Measurements from ENCODE around the gene PSMG3. TPM values are rescaled to one million over a fixed set of nuclear protein-coding genes. Genes with fewer than 3 reads are reported as not detected.

The PSMG3 gene
- total RNA-seq, 1 donor from 2014 or later = 10.7 TPM

DNA sequence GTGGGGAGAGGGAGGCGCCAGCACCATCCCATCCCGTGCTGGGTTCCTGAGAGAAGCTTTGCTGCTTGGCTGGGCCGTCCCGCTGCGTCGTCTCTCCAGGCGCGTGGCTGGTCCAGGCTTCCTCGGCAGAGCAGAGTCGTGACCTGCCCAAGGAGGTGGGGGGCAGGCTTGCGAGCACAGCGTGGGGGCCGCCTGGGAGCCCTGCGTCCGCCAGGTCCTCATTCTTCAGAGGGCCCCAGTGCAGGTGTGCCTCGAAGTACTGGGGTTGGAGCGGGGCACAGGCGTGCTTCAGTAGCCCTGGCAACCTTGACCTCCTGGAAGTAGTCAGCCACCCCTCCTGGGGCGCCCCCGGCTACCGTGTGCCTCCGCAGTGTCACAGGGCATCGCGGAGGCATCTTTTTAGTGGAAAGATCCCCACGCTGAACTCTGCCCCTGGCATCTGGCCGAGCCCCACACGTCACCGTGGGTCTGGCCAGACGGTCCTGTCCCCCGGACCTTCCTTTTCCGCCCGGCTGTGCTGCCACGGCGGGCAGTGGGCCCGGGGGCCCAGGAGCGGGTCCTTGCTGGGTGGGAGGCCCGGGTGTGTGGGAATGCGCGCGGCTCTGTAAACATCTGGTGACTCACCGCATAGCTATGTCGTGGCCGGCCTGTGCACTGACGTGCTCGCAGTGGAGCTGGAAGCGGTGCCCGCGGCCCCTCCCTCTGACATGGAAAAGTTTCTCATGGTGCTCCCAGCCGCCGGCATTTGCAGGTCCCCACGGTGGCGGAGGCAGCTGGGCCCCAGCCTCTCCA, 32.9 kb downstream of the PSMG3 start:
- DNase-seq (ENCODE audit: low spot score) (peak; percentile 85), ATAC-seq (peak; percentile 75)

DNA sequence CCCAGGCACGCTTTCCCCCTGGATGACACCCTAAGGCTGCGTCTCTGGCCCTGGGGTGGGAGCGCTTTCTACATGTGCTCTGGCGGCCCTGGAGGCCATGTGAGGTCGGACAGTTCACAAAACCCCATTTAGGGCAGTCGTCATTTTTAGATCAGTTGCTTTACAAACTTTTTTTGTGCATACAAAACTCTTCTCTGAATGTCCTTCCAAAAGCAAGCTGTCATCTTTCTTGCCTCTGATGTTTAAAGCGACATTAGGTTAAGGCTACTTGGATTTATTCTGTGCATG, 33.4 kb downstream of the PSMG3 start:
- DNase-seq (ENCODE audit: low spot score) (no peak), ATAC-seq (no peak)

DNA sequence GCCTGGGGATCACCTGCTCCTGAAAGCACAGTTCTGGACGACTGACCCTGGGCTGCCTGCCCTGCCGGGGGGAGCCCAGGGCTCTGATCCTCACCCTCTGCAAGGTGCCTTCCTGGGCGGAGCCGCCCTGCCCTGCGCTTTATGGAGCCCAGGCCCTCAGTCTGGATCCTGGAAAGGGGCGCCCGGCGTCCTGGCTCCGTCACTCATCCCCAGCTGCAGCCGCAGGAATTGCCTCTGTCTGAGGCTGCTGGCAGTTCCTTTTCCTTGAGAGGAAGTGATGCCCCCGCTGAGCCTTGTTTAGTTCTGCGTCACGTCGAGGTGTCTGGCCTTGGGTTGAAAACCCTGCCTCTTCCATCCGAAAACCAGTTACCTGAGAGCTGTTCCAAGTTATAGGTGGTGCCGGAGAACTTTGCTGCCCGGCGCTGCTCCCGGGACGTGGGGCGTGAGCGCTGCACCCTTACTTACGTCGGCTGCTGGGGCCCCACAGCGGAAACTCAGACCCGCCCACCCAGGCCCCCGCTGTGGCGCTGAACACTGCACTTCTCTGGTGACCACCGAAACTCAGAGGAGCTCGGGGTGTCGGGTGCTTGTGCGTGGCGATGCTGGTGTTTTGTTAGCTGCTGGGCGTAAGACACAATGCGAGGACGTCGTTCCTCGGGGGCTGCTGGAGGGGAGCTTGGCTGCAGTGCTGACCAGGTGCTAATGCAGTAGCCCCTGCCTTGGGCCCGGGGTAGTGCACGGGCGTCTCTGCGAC, 34.0 kb downstream of the PSMG3 start:
- no peak for ATAC-seq
- peak; percentile 47 for DNase-seq (ENCODE audit: low spot score)

DNA sequence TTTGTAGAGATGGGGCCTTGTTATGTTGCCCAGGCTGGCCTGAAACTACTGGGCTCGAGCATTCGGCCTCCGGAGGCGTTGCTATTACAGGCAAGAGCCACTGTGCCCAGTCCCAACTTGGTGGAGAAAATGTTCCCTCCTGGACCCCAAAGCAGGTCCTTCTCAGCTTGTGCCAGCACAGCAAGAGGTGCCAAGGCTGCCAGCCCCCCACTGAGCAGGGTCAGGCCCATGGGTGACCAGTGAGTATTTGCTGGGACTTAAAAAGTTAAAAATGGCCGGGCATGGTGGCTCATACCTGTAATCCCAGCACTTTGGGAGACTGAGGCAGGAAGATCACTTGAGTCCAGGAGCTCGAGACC, 34.8 kb downstream of the PSMG3 start:
- no peak for DNase-seq (ENCODE audit: low spot score)
- ATAC-seq = no peak

DNA sequence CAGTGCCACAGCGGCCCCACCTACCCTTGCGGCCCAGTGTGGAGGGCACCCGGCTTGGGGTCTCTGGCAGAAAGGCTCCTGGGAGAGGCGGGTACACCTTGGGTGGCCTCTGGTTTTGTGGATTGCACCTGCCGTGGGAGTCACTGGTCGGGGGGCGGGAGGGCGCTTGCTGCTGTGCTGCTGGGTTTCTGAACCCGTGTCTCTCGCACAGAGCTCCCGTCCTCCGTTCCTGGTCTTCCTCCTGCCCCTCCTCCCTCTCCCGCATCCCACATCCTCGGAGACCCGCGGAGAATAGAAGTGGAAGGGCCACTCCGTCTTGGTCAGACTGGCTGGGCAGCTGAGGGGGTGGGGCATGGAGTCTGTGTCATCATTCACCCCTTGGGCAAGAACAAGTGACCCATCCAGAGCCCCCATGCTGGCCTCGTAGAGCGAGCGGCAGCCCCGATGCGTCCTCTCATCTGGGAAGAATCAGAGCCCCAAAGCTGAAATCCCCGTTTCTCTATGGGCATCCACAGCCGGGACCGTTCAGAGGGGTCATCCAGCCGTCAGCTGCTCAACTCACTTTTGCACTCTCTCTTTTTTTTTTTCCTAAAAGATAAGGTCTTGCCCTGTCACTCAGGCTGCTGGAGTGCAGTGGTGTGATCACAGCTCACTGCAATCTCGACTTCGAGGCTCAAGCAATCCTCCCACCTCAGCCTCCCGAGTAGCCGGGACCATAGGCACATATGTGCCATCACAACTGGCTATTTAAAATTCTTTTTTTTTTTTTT, 35.3 kb downstream of the PSMG3 start:
- ATAC-seq = no peak

DNA sequence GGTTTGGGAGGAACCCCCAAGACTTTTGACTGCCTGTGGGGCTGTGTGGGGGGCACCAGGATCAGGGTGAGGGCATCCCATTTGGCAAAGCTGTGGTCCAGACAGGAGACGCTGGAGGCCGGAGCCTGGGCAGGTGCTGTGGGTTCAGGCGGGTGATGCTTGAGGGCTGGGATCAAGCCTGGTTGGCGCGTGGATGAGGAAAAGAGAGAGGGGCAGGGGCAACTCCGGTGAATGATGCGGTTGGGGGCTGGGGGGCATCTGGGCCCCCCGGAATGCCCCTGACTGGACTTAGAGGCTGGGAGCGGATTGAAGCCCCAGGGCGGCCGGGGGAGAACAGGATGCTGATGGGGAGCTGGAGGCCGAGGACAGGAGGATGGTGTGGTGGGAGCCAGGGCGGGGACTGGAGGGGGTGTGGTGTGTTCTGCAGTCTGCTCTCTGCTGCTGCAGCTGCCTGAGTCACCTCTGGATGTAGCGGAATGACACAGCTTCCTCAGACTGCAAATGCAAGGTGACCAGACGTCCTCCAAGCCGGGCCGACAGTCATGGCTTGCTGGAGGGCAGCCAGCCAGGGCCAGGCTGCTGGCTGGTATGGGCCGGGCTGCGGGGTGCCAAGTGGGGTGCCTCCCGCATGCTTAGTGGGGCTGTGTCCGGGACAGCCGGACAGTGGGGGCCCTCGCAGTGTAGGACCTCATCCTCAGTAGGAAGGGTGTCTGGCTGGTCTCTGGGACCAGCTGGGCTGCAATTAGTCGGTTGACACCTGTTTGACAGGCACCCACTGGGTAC, 36.1 kb downstream of the PSMG3 start:
- ATAC-seq (no peak), DNase-seq (ENCODE audit: low spot score) (peak; percentile 50)

More for the DNA sequence above, 35.3 kb downstream of the PSMG3 start:
- peak; percentile 47 for DNase-seq (ENCODE audit: low spot score)

DNA sequence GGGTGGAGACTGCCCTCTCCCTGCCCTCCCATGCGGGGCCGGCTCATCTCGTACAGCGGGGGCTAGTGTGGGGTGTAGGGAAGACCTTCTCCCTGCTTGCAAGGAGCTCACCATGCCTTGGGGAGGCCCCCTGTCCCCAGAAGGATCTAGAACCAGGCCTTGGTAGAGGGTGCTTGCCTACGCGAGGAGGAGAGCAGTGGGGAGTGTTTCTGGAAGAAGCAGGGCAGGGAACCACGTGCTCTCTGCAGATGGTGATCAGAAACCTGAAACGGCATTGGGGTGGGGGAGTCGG, 36.6 kb downstream of the PSMG3 start:
- no peak for ATAC-seq
- DNase-seq (ENCODE audit: low spot score) = no peak

DNA sequence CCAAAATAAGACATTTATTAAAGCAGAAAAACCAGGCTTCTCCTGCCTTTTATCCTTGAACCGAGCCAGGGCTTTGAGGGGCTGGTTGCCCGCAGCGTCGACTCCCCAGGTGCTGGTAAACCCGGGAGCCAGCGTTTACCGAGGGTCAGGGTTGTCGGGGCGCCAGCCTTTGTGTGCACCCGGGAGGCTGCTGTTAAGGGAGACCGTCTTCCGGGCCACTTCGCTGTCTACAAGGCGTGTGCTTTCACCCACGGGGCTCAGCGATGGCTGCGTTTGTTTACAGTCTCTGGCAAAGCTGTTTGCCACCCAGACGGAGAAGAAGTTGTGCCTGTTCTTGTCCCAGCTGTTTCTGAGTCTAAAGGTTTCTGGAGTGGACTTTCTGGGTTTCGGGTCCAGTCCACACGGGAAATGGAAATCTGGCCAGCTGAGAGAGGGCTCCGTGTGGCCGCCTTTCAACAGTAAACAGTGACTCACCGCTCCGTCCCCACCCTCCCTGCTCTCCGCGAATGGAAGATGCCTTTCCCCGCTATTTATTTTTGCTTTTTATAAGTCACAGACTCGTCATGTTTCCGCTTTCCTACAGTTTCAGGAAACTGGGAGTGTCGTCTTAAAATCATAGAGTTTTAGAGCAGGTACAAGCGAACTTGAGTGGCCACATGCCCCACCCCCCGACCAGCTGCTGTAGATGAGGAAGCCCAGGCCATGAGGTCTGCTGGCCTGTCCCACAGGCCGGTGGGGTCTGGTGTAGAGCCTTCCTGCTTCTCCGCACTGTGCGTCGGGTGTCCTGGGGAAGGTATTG, 37.2 kb downstream of the PSMG3 start:
- ATAC-seq (peak; percentile 61), DNase-seq (ENCODE audit: low spot score) (peak; percentile 87)

DNA sequence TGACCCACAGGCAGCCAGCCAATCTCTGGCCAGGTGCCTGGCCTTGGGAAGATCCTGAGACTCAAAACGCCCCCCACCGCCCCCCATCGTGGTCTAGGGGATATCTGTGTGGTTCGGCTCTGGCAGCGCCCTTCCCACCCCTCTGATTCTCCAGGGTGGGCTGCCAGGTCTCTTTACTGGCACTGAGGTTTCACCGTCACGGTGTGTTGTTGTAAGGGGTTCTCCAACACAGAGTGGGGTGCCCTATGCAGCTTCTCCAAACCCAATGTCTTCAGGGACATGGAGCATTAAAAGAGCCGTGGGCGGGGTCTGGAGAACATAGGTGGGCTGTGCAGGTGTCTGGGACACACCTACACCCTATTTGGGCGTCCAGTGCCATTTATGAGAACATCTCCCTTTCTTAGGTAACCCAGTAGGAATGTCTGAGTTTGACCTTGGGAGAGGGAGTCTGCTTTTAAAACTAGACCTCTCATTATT, 37.8 kb downstream of the PSMG3 start:
- DNase-seq (ENCODE audit: low spot score) (no peak), ATAC-seq (no peak)

DNA sequence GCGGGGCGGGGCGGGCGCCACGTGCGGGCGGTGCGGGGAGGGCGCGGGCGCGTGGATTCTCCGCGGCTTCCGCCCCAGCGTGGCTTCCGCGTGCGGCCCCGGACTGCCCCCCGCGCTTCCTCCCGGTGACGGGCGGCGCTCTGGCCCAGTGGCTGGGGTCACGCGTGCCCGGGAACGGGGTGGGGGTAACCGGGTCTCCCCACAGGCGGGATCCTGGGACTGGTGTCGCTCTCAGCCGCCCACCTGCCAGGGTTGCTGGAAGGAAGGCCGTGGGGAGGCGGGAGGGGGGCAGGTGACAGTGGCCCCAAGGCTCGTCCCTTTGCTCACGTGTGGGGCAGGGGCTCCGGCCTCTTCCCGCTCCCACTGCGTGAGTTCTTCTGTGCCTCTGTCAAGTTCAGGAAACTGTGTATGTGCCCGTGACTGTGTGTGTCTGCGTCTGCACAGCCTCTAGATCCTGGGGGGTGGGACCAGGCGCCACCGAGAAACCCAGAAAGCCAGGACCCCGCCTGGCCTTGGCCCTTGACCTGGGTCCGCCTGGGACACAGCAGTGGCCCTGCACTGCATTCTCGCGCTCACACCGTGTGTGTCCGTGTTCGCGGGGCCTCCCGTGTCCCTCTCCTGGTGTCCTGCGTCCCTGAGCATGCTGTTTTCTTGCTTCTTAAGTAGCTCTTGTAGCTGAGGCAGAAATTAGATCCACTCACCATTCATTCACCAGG, 38.4 kb downstream of the PSMG3 start:
- peak; percentile 71 for DNase-seq (ENCODE audit: low spot score)
- ATAC-seq = peak; percentile 49

DNA sequence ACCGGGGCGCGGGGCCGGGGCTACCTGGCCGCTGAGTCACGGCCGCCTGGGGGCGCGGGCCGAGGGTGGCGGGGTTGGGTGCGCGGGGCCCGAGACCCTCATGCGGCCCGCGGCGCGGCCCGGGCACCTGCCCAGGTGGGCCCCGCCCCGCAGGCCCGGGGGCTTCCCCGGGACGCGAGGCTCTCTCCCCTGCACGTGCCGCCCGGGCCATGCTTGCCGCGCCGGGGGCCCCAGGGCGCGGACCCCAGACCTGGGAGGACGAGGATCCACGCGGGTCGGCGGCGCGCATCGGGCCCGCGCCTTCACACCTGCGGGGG, 38.9 kb downstream of the PSMG3 start:
- ATAC-seq (no peak), DNase-seq (ENCODE audit: low spot score) (no peak)

DNA sequence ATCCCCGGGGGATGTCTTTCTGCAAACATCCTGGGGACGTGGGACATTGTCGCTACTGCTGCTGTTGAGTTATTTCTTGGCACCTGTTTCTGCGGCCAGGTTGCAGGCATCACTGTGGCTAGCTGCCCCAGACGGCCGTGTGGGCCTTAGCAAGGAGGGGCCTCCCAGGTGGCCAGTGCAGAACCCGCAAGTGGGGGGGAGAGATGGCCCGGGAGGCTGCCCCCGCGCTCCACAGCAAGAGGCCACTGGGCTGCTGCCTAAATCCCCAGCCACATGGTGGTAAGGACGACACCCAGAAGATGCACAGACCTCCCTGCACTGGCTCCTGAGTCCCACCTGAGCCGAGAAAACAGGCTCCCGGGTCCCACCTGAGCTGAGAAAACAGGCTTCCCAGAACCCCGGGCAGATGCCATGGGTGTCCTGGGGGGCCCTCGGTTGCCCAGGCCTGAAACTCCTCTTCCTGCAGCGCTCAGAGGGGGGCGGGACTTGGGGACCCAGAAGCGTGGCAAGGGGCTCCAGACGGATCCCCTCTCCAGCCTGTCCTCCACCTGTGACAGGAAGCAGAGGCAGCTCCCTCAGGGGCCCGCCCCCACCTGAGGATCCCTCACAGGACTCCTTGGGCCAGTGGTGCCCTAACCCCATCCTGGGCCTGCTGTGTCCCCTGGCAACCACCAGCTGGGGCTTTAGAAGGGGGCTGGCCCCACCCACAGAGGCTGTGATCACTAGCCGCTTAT, 40.3 kb downstream of the PSMG3 start:
- DNase-seq (ENCODE audit: low spot score) = peak; percentile 47
- ATAC-seq = no peak

DNA sequence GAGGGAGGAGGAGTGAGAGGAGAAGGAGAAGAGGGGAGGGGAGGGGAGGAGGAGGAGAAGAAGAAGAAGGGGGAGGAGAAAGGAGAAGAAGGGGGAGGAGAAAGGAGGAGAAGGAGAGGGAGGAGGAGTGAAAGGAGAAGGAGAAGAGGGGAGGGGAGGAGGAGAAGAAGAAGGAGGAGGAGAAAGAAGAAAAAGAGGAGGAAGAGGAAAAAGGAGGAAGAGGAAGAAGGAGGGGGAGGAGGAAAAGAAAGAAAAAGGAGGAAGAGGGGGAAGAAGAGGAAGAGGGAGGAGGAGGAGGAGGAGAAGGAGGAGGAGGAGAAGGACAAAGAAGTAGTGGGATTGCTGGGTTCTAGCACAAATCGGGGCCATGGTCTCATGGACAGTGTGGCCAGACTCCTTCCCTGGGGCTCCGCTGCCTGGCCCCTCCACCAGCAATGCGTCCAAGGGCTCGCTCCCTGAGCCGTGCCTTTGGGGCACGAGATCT, 43.5 kb downstream of the PSMG3 start:
- ATAC-seq (no peak), DNase-seq (ENCODE audit: low spot score) (no peak)

DNA sequence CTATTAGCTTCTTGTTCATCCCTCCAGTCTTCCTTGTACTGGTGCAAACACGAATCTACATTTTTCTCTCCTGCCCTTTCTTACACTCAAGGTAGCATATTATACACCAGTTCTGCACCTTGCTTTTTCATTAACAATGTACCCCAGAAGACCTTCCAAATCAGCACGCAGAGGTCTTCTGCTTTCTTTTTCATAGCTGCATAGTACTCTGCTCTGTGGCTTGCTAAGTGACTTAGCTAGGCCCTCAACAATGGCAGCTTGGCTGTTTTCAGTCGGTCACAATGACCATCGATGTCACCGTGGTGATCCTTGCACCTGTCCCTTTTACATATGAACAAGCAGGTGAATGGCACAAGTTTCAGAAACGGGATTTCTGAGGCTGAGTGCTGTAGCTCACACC, 44.4 kb downstream of the PSMG3 start:
- ATAC-seq (no peak), DNase-seq (ENCODE audit: low spot score) (no peak)

DNA sequence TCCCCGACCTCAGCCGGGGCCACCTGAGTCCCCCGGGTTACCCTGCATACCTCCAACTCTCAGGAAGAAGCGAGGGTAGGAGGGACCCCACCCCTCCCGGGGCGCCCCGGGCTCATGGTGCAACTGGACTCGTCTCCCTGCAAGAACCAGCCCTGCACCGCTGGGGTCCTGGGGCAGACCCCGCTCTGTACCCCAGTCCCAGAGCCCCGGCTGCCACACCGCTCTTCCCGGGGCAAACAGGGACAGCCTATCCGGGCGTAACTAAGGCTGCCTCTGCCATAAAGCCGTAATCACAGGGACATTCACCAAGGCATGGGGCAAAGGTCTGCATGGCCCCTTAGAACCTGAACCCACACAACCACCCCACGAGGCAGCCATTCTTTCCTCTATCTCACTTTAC, 46.0 kb downstream of the PSMG3 start:
- DNase-seq (ENCODE audit: low spot score) = no peak
- ATAC-seq = no peak

DNA sequence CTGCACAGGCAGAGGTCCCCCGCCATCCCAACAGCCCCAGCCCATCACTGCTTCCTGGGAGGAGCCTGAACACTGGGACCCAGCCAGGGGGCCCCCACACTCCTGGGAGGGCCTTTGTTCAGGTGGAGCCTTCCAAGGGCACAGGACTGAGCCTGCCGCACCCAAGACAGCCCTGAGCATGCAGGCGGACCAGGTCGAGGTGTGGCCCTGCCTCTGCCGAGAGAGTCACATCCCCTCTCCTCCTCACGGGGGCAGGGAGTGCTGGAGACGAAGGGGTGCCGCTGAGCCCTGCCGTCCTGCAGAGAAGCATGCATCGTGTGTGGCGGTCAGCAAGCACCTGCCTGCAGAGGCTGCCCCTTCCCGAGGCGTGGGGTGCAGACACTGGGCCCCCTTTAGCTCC, 46.6 kb downstream of the PSMG3 start:
- DNase-seq (ENCODE audit: low spot score) (no peak), ATAC-seq (no peak)

DNA sequence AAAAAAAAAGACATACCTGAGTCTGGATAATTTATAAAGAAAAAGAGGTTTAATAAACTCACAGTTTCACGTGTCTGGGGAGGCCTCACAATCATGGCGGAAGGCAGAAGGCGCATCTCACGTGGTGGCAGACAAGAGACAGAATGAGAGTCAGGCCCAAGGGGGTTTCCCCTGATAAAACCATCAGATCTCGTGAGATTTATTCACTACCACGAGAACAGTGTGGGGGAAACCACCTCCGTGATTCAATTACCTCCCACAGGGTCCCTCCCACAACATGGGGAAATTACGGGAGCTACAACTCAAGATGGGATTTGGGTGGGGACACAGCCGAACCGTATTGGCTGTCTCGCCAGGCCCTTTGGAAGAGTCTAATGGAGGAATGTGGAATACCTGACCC, 48.4 kb downstream of the PSMG3 start:
- no peak for DNase-seq (ENCODE audit: low spot score)
- no peak for ATAC-seq

DNA sequence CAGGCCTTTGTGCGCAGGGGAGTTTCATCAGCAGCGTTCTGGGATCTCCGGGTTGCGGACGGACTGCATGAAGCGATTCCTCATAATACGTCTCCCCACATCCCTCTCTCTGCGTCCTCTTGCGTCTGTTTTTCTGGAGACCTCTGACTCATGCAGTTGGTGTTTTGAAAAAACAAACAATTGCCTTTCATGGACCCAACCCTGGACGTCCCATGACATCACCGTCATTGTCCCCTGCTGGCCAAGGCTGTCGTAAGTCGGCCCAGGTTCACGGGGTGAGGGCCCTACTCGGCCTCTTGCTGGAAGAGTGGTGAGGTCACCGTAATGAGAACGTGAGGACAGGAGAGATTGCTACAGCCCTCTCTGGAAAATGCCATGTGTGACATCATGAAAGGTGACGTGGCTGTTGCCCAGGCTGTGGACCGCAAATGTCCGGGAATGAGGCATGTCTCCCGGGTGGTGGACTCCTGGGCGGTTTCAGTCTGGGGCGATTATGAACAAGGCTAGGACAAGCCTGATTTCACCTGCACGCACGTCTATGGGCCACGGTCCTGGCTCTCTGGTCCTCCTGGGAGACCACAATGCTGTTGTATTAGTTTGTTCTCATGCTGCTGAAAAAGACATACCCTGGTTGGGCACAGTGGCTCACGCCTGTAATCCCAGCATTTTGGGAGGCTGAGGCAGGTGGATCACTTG, 49.1 kb downstream of the PSMG3 start:
- no peak for DNase-seq (ENCODE audit: low spot score)
- no peak for ATAC-seq
